CD1c-positive myeloid dendritic cell (primary cell): ENCODE results near the gene ZCWPW1.
"Not testable (repeated sequence)": the region's sequence is repeated elsewhere in the genome, so short reads cannot be mapped to it uniquely, and the experiment has no call there.

Experiments
- DNase-seq: peaks from one replicate; pipeline ENCODE4 v3.0.0-alpha.2; 2016; ENCODE audit errors: extremely low spot score

Gene ZCWPW1

DNA sequence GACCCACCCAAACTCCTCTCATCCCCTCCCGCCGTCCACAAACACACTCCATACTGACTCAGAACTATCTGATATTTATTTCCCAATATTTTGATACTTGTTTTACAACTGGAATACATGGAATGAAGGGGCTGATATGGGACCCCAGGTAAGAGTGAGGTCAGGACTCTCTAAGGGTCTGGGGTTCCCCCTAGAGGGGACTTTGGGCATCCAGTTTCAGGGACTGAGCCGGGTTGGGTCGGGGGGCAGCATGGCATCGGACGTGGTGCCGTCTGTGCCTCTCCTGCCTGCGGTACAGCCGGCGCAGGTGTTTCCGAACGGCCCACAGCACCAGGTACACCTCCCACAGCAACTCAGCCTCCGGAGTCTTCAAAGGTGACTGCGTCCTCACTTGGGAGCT, 28.1 kb upstream of the ZCWPW1 start:
- DNase-seq = no peak

DNA sequence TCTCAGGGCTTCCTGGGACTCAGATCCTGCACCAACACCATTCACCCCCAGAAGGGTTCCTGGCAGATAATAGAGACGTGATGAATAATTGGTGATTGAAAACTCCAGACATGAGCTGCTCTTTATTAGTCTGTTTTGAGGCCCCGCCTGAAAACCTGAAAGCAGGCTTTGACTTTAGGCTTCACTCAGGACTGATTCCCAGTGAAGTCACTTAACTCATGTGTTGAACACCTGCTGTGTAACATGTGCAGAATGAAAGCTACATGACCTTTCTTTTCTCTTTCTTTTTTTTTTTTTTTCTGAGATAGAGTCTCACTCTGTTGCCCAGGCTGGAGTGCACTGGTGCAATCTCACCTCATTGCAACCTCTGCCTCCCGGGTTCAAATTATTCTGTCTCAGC, 26.7 kb upstream of the ZCWPW1 start:
- DNase-seq = no peak

DNA sequence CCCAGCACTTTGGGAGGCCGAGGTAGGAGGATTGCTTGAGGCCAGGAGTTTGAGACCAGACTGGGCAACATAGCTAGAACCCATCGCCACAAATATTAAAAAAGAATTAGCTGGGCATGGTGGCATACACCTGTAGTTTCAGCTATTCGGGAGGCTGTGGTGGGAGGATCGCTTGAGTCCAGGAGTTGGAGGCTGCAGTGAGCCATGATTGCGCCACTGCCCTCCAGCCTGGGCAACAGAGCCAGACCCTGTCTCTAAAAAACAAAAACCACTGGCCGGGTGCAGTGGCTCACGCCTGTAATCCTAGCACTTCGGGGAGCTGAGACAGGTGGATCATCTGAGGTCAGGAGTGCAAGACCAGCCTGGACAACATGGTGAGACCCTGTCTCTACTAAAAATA, 25.4 kb upstream of the ZCWPW1 start:
- not testable (repeated sequence) for DNase-seq

DNA sequence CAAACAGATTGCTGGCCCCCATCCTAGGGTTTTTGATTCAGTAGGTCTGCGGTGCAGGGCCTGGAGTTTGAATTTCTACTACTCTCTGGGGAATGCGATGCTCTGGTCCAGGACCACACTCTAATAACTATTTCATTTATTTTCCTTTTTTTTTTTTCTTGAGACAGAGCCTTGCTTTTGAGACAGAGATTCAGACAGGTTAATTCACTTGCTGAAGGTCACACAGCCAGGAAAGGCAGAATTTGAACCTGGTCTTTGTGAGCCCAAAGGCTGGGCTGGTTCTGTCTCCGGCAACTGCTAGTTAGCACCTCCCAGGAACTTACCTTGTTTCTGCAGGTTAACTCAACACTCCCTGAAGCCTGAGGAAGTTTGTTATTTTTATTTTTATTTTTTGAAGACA, 24.0 kb upstream of the ZCWPW1 start:
- no peak for DNase-seq

DNA sequence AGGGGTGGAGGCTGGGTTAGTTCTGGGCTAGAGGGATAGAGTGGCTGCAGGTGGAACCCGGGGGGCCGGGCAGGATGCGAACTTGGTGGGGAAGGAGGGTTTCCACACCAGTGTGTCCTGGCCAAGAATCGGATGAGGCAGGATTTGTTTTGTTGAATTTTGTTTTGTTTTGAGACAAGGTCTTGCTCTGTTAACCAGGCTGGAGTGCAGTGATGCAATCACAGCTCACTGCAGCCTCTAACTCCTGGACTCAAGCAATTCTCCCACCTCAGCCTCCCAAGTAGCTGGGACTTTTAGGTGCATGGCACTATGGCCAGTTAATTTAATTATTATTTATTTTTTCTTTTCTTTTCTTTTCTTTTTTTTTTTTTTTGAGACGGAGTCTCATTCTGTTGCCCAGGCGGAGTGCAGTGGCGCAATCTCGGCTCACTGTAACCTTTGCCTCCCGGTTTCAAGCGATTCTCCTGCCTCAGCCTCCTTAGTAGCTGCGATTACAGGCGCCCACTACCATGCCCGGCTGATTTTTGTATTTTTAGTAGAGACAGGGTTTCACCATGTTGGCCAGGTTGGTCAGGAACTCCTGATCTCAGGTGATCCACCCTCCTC, 20.8 kb upstream of the ZCWPW1 start:
- no peak for DNase-seq

DNA sequence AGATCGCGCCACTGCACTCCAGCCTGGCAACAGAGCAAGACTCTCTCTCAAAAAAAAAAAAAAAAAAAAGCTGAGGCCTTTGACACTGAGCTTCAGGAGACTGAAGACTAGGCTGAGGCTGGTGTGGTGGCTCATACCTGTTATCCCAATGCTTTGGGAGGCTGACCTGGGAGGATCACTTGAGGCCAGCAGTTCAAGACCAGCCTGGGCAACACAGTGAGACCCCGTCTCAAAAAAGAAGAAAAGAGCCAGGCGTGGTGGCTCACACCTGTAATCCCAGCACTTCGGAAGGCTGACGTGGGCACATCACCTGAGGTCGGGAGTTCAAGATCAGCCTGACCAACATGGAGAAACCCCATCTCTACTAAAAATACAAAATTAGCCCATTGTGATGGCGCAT, 18.9 kb upstream of the ZCWPW1 start:
- DNase-seq = not testable (repeated sequence)

DNA sequence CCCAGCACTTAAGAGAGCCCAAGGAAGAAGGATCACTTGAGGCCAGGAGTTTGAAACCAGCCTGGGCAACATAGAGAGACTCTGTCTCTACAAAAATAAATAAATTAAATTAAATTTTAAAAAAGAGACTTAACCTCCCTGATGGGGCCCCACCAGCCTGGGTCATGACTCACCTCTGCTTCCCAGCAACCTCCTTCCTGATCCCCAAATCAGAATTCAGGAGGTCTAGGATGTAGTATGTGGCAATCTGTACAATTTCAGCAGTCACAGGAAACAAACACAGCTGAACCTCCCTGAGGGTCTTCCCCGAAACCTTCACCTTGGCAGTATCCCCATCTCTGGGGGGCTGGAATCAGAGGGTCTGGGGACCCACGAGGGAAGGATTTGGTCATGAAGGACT, 17.5 kb upstream of the ZCWPW1 start:
- no peak for DNase-seq

DNA sequence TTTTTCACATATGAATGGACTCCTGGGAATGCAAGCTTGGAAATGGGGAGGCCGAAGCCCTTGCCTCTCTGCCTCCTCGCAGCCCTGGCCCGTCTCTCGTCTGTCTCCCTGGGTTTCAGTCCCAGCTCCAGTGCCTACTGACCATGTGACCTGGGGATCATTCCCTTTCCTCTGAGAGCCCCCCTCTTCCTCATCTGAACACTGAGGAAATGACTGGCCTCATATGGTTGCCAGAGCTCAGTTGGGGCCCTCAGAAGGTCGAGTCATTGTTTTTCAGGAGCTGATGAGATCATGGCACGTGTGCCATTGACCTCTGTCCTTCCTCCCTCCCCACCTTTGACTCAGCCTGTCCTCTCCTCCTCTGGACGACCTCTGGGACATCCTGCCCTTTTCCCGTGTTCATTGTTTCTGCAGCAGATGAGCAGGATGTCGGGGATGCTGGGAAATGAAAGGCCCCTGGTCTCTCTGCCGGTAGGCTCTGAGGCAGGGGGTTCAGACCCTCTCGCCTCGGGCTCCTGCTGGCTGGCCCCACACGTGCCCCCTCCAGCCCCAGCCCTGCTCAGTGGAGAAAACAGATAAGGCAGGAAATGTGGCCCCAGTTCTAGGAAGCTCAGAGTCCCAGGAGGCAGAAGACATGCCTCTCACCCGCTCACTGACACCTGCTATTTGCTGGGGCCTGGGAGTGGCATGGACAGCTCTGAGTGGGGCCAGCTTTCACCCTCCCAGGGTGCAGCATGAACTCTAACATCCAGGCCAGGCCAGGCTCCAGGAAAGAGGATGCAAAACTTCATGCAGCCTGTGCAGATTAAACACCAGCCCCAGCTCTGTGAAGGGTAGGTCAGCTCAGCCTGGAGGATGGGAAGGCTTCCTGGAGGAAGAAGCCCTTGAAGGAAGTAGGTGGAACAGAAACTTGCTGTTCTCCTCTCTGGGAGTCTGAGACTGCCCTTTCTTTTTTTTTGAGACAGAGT, 16.1 kb upstream of the ZCWPW1 start:
- DNase-seq = peak; percentile 79

DNA sequence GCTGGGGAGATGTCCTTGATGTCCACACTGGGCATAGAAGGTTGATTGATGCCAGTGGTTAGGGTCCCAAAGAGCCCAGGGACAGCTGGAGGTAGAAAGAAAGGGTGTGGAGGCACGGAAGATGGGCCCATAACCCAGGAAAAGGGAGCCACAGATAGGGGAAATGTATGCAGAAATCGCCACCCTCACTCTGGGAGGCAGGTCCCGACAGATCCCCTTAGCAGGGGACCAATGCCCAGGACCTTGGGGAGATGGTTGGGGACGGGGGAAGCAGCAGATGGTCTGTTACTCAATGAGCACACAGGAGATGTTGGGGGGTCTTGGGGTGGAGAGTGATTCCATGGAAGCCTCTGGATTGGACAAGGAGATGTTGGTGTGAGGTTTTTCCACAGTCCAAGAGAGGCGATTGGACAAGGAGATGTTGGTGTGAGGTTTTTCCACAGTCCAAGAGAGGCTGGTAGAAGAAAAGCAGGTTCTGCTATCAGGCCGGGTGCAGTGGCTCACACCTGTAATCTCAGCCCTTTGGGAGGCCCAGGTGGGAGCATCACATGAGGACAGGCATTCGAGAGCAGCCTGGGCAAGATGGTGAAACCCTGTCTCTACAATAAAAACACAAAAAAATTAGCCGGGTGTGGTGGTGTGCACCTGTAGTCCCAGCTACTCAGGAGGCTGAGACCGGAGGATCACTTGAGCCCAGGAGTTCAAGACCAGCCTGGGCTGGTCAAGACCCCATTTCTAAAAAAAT, 14.8 kb upstream of the ZCWPW1 start:
- no peak for DNase-seq

DNA sequence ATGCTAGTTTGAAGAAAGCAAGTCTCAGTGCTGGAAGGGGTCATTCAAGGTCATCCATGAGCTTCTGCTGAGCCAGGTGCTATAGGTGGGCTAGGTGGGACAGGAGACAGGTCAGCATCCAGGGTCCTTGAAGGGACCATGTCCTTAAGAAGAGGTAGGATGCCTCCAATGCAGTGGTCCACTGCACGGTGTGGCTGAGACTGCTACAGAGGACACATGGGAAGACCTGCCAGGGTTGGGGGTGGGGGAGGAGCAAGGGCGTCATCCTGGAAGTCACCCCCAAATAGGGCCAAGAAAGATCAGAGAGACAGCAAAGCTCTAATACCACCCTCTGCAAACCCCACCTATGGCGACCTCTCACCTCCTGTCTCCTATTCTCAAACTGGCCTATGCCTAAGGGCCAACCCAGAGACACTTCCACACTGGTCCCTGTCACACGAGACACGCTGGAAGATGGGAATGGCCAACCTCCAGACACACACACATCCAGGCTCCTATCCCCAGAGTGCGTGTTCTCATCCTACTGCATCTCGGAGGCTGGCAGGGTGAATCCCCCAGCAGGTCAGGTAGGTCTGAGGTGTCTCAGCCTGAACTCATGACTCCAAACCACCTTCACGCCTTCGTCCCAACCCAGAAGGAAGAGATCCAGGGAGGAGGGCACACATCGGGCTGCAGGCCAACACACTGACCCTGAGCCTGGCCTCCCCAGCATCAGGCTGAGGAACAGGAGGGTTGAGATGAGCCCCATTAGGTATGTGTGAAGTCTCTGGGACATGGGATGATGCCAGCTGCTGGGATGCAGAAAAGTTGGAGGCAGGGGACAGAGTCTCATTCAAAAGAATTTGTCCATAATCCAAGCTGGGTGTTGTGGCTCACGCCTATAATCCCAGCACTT, 13.4 kb upstream of the ZCWPW1 start:
- no peak for DNase-seq

DNA sequence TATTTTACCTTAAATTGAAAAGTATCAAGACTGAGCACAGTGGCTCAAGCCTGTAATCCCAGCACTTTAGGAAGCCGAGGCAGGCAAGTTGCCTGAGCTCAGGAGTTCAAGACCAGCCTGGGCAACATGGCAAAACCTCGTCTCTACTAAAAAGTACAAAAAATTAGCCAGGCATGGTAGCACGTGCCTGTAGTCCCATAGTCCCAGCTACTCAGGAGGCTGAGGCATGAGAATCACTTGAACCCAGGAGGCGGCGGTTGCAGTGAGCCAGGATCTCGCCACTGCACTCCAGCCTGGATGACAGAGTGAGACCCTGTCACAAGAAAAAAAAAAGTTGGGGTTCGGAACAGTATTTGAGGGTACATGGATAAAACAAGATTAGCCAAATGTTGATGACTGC, 10.7 kb upstream of the ZCWPW1 start:
- DNase-seq = not testable (repeated sequence)

DNA sequence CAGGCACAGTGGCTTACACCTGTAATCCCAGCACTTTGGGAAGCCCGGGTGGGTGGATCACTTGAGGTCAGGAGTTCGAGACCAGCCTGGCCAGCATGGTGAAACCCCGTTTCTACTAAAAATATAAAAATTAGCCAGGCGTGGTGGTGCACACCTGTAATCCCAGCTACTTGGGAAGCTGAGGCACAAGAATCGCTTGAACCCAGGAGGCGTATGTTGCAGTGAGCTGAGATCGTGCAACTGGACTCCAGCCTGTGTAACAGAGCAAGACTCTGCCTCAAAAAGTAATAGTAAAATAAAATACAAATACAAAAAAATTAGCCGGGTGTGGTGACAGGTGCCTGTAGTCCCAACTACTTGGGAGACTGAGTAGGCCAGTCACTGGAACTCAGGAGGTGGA, 10.2 kb upstream of the ZCWPW1 start:
- DNase-seq = not testable (repeated sequence)

DNA sequence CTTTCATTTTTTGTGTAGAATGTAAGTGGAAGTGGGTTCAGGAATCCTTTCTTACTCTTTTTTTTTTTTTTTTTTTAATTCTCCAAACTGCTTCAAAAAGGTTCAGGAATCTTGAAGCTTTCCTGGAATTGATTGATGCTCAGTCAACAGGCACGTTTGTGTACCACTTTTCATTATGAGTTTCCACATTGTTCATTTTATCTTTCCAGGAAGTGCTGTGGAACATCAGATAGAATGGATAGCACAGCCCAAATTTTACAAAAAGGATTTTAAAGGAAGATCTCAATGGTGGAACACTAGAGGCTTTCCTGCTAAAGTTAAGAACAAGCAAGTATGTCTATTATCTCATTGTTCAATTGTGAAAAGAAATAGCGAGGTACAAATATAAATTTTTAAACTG, 9.7 kb upstream of the ZCWPW1 start:
- DNase-seq = no peak

DNA sequence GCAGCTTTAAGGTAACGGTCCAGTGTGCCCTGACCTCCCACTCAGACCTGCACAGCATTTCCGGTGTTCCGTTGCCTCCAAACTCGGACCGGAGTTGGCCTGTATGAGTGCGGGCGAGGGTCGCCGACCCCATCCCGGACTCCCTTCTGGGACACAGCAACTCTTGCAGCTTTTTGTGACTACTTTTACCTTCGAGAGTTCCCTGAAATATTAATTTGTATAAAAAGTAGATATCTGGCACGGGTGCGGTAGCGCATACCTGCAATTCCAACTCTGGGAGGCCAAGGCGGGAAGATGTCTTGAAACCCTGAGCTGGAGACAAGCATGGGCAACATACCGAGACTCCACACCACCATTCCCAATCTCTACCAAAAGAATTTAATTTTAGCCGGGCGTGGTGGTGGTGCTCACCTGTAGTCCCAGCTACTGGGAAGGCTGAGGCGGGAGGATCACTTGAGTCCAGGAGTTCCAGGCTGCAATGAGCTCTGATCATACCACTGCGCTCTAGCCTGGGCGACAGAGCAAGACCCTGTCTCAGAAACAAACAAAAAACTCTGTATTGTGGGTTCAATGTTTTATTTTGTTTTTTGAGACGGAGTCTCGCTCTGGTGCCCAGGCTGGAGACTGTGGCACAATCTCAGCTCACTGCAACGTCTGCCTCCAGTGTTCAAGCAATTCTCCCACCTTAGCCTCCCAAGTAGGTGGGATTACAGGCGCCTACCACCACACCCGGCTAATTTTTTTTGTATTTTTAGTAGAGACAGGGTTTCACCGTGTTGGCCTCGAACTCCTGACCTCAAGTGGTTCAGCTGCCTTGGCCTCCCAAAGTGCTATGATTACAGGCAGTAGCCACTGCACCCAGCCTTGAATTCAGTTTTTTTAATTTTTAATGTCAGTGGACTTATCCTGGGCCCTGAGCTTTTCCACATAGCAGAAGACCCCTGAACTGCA, 8.9 kb upstream of the ZCWPW1 start:
- no peak for DNase-seq

DNA sequence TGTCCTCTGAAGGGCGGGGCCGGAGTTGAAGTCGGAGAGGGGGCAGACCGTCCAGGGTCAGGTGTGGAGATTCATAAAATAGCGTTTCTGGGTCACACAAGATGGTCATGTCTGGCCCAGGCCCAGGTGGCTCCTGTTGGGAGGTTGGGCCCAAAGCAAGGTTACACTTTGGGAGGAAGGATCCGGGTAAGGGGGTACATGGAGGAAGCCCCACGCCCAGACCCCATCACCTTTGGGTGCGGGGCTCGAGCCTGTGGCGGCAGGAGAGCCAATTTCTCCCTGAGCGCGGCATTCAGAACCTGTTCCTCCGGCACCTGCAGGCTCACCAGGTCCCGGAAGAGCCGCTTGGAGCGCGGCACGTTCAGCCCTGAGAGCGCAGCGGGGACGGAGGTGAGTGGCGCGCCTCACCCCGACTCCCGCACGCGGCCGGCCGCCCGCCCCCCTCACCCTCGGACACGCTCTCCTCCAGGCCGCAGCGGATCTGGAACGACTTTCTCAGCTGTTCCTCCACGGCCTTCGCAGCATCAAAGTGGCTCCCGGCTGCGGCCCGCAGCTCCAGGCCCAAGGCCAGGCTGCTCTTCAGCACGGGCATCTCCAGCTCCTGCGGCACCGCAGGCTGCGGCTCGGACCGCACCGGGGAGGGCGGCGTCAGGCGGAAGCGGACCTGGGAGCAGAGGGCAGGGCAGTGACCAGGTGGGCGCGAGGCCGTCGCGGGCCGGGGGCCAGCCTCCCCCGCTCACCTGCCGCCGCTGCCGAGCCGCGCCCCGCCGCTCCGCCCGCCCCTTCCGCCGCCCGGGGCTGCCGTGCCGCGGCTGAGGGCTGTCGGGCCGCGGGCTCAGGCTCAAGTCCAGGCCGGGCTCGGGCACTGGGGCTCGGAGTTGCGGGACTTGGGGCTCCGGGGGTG, 7.2 kb upstream of the ZCWPW1 start:
- DNase-seq = peak; percentile 31

DNA sequence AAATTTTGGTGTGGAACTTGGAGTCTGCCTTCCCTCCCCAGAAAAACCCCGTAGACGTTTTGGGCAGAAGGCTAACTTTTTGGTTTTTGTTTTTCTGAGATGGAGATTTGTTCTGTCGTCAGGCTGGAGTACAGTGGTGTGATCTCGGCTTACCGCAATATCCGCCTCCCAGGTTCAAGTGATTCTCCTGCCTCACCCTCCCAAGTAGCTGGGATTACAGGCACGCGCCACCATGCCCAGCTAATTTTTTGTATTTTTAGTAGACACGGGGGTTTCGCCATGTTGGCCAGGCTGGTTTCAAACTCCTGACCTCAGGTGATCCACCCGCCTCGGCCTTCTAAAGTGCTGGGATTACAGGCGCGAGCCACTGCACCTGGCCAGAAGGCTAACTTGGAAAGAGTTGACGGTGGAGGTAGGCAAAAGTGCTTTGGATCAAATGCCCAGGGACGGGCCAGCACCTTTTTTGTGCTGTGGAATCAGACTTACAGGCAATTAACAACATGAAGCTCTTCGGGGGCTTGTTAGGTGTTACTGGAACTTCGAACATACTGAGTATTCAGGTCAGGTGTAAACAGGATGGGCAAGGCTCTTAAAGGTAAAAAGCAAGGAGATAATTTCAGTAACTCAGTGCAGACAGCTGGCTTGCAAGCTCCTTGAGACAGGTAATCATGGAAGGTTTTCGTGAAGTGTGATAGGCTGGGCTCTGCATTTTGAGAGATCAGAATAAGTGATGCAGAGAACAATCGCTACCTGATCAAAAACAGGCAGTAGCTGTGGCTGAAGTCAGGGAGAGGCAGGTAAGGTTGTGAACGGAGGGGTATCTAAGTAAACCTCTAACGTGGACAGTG, 6.0 kb upstream of the ZCWPW1 start:
- DNase-seq = no peak

DNA sequence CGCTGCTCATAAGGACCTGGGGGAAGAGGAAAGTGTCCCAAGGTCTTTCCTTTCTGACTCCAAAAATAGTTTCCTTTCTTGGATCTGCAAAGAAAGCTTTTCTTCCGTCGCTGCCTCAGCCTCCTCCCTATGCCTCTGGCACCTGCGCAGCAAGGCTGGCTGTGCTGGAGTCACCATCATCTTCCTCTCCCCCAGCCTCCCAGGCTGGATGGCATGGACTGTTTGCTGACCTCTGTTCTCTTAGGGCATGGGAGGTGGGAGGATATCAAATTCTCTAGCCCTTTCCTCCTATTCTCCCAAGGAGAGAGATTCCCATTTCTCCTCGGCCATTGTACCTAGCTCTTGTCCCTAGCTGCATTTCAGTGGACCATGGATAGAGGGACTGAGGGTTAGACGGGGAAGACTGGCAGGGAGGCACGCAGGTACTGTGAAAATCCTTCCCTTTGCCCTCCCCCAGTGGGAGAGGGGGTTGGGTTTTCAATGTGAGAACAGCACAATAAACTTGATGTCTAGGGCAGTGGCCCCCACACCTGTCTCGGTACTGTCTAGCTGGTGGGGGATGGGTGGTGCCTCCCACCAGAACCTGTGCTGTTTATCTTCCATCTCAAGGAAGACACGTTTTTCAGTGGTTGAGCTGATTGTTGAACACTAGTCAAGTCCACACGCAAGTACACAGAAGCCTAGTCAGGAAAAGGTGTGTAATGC, 5.2 kb upstream of the ZCWPW1 start:
- no peak for DNase-seq

DNA sequence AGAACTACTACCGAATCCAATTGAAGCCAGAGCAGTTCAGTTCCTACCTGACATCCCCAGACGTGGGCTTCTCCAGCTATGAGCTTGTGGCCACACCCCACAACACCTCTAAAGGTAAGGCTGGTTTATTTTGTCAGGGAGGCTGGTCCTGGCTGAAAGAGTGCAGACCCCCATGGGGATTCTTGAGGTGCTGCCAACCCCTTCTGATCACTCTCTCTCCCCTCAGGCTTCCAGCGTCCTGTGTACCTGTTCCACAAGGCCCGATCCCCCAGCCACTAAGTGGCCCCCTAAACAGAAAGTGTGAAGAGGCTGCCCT, 4.7 kb upstream of the ZCWPW1 start:
- DNase-seq = no peak
